Stimulated activated CD8-positive, alpha-beta memory T cell treated with anti-CD3 and anti-CD28 coated beads, Interleukin-12 subunit alpha, Interleukin-12 subunit beta, amount 100 ng/mL, for 1 hour (primary cell): ENCODE data around the gene NMT1.

Experiments
- DNase-seq: peaks from one replicate; pipeline ENCODE4 v3.0.0-alpha.2; 2020; ENCODE audit warnings: low read depth

The NMT1 gene

DNA sequence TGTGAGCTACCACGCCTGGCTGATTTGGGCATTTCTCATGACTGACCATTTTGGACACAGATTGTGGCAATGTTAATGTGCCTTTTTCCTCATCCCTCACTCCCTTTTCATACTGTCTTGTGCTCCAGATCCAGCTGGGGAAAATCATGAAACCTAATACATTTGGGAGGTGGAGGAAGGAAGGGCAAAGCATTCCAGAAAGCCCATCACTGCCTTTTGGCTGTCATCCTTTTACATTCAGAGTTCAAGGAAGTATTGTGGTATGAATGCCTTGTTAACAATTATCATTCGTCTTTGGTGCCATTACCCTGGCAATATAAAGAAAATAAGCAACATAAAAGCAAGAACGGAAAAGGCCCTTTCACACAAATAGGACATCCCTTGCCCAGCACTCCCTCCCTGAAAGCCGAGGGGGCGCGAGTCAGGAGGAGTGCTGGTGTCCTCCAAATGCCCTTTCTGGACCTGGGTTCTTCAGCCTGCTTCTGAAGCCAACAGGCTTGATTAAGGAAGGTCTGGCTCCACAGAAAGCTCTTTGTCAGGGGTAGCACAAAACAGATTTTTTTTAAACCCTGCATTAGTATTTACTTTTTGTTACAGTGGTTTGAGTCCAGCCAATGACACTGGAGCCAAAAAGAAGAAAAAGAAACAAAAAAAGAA is 20.1 kb downstream of the NMT1 start:
- DNase-seq, result no peak

DNA sequence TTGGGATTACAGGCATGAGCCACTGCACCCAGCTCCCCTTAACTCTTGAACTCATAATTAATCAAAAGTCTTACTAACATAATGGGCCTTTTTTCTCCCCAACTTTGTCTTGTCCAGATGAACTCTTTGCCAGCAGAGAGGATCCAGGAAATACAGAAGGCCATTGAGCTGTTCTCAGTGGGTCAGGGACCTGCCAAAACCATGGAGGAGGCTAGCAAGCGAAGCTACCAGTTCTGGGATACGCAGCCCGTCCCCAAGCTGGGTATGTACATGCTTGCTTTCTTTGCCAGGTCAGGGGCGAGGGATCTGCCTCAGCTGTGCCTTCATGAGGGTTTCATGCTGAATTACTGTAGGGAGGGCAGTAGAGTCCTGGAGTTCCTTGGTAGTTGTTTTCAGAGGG is 25.3 kb downstream of the NMT1 start:
- DNase-seq, result no peak

DNA sequence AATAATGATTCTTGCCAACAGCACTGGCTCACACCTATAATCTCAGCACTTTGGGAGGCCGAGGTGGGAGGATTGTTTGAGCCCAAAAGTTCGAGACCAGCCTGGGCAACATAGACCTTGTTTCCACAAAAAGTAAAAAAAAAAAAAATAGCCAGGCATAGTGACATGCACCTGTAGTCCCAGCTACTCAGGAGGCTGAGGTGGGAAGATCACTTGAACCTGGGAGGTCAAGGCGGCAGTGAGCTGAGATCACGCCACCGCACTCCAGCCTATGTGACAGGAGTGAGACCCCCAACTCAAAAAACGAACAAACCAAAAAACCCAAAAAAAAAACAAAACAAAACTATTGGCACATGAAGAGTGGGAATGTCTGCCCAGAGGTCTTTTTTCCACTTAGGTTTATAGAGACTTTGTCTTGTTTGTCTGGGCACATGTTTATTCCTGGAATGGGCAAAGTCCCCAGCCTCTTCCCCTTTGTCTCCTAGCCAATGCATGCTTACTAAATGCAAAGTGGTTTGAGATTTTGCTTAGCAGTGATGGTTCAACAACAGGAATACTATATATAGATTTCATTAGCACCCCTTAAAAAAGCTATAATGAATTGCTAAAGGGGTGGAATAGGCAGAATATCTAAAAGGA is 25.9 kb downstream of the NMT1 start:
- DNase-seq, result no peak

DNA sequence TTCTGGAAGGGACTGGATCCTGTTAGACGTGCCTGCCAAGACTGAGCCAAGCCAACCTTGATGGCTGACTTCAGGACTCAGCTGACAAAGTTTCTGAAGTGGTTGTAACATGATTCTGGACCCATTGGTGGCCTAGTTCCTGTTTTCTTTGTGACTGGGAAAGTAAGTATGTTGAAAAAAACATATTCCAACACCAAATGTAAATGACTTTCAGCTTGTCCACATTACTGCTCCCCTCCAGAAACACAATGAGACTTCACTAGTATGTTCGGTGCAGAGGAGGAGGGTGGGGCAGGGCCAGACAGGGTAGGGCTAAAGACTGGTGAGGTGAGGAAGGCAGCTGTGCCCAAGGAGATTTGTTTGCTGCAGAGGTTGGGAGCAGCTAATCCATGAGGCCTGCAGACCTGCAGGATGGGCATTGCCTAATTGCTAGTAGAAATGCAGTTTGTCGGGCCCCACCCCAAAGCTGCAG is 26.4 kb downstream of the NMT1 start:
- DNase-seq, result no peak

DNA sequence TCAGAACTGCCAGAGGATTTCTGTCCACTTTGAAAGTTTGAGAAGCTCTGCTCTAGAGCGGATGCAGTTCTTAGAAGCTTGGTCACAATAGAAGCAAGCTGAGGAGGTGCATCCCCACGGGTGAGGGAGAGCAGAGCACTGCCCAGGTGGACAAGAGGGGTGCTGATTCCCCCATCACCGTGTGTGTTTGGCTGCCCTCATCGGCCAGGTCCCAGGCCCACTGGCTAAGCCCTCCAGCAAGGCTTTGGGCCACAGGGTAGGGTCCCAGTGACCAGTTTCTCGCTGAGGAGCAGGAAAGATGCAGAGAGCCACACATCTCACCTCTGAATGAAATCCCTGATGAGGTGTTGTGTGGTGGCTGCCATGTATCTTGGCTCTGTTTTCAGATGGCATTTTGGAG is 26.9 kb downstream of the NMT1 start:
- no peak for DNase-seq

DNA sequence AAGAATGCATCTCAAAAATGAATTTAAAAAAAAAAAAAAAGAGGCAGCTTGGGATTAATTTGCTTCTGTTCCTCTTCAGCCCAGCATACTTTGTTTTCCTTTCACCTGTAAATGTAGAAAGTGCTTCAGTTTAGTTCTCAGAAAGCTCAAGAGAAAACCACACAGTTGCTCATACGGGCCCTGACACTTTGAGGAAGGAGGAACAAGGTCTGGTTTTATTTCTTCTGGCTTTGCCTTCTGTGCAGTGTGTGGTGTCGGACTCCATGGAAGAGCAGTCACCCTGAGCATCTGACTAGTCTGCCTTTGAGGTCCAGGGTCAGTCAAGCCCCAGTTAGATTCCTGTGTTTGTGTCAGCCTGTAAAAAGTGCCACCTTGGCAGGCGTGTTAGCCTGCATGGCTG is 27.6 kb downstream of the NMT1 start:
- DNase-seq, result no peak

DNA sequence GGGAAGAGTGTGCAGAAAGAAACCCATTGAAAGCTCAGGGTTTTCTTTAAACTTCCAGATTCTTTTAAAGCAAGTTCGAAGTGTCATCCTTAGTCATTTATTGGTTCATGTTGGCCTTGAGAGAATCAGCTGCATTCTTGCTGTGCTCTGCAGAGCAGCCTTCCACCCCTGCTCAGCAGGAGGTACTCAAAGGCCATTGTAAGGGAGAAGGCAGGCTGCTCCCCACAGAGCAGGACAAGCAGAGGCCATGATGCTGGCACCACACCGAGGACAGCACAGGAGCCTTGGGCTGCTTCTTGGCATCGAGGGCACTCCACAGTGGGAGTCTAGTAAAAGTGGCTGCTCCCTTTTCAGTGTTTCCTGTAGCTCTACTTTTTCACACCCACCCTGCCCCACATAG is 29.6 kb downstream of the NMT1 start:
- no peak for DNase-seq

DNA sequence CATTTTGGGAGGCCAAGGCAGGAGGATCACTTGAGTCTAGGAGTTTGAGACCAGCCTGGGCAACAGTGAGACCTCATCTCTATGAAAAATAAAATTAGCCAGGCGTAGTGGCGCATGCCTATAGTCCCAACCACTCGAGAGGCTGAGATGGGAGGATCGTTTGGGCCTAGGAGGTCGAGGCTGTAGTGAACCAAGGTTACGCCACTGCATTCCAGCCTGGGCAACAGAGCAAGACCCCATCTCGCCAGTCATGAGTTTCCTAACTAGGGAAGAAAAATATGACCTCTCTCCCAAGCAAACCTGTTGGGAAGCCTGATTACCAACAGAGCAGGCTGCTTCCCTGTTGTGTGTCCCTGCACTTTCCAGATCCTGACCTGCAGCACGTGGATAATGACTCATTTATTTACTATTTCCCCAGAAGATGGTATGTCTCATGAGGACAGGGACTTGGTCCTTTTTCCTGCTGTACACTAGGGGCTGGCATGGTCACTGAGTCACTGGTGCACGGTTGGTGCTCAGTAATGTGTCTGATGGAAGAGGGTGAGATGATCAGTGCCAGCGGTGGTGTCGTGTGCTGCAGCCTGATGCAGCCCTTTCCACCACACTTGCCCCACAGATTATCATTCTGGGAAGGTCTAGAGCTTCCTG is 30.8 kb downstream of the NMT1 start:
- no peak for DNase-seq

DNA sequence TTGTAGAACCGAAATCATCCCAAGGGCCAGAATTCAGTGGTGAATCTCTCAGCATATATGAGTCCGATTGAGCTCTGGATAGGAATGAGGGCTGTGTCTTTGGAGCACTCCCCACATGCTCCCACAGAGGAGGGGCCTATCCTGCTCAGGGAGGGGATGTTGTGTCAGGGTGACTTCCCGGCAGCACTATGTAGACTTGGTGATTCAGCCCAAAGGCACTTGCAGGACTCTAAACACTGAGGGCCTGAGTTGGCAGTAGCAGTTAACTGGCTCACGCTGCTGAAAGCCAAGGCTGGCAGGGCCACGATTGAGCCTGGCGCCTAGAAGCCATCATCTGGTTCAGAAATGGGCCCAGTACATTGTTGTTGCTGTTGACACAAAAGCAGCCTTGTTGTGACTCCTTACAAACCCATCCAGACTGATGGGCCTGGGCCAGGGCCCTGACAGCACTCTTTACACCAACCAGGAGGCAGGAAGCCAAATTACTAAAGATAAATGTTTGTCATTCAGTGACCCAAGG is 31.9 kb downstream of the NMT1 start:
- DNase-seq, result no peak

DNA sequence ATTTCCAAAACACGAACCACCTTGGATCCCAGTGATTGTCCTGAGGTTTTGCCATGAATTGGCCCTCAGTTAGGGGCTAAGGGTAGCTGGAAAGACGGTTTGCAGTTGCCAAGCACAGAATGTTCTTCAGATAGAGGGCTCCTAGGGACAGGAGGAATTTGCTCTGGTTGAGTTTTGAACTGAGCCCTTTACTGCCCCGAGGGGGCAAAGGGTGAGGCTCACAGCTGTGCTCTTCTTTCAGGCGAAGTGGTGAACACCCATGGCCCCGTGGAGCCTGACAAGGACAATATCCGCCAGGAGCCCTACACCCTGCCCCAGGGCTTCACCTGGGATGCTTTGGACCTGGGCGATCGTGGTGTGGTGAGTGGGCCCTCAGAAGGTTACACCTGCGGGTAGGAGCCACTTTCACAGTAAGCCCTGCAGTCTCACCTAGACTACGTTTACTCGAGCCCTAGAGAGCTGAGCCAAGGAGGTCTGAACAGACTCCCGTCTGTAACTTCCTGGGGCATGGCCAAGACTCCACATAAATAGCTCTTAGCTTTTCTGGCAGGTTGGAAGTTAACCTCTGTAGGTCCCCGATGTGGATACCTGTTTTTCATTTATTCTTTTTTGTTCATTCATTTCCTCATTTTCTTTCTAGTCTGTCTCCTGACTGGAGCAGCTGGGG is 32.5 kb downstream of the NMT1 start:
- DNase-seq, result no peak

DNA sequence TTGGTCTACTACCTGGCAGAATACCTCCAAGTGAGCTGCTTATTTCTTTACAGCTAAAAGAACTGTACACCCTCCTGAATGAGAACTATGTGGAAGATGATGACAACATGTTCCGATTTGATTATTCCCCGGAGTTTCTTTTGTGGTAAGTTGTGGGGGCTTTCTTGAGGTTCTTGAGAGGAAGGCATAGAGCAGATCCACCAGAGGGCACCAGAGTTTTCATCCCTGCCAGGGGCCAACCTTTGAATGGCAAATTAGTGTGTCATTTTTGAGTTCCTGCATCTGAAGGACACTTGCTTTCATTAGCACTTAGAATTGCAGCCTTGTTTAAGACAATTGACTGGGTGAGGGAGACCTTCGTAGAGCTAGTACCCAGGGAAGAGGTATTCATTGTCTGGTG is 35.0 kb downstream of the NMT1 start:
- no peak for DNase-seq

DNA sequence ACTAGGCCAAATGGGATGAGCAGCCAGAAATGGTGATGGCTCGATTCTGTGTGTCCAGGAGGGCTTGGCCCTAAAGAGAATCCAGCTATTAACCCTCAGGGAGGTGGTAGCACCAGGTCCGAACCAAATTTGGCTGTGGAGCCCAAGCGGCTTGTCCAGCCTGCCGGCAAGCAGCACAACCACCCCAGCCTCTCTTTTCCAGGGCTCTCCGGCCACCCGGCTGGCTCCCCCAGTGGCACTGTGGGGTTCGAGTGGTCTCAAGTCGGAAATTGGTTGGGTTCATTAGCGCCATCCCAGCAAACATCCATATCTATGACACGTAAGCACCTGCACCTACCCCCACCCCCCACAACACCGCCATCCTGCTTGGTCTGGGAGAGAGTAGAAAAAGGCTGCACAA is 35.8 kb downstream of the NMT1 start:
- no peak for DNase-seq

DNA sequence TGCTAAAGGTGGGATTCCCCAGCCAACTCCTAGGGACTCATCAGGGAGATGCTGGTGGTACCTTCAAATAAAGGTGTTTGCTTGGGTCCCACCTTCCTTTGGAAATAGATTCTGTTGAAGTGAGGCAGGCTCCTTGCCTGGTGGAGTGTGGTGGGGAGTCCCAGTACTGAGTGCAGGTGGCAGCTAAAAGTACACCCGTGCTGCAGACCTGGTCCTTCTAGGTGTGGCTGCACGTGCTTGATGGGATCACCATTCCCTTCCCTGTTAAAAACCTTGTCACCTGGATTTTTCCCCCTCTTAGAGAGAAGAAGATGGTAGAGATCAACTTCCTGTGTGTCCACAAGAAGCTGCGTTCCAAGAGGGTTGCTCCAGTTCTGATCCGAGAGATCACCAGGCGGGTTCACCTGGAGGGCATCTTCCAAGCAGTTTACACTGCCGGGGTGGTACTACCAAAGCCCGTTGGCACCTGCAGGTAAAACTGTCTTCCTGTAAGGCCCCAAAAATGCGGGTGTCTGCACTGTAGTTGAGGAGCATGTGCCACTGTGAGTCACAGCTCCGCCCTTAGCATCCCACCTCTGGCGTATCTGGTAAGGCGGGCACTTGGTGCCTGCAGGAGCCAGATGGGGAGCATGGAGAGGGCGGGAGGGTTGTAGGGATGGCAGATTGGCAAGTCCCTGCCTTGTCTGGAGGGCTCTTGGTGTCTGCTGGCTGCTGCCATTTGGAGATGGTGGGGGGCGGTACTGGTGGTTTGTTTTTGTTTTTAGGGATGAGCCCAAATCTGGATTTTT is 37.2 kb downstream of the NMT1 start:
- DNase-seq, result no peak

DNA sequence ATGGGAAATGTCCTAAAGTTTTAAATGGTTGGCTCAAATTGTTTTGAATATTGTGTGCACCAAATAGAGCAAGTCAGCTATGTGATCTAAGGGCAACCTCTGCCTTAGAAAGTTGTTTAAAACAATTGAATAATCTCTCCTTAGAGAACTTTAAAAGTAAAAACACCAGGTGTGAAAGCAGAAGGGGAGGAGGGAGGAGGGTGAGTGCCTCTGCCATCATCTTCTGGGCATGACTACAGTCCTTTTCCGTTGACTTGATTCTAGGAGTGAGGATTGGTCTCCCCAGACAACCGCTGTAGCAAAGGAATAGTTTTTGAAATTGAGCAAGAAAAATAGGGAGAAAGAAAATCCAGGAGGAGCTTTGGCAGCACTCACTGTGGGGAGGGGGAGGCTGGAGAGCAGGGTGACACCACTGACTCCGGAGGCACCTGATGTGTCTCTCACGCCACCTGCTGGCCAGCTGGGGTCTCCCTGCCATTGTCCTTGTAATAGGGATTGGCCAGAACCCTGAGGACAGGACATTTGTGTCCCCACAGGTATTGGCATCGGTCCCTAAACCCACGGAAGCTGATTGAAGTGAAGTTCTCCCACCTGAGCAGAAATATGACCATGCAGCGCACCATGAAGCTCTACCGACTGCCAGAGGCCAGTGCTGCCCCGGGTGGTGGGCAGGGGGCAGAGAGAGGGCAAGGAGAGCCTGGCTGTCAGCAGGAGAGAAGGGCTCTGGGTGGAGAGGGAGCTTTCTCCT is 37.9 kb downstream of the NMT1 start:
- peak; percentile 51 for DNase-seq

DNA sequence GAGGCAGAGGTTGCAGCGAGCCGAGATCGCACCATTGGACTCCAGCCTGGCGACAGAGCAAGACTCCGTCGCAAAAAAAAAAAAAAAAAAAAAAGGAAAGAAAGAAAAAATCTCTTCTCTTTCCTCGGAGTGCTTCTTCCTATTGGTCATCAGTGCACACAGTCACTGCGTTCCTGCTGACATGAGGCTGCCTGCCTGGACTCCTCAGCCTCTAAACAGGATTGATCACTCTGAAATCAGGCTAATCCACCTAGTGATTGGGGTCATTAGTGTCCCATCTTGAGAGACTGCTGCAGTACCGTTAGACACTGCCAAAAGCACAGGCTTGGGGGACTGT is 40.4 kb downstream of the NMT1 start:
- DNase-seq, result no peak

DNA sequence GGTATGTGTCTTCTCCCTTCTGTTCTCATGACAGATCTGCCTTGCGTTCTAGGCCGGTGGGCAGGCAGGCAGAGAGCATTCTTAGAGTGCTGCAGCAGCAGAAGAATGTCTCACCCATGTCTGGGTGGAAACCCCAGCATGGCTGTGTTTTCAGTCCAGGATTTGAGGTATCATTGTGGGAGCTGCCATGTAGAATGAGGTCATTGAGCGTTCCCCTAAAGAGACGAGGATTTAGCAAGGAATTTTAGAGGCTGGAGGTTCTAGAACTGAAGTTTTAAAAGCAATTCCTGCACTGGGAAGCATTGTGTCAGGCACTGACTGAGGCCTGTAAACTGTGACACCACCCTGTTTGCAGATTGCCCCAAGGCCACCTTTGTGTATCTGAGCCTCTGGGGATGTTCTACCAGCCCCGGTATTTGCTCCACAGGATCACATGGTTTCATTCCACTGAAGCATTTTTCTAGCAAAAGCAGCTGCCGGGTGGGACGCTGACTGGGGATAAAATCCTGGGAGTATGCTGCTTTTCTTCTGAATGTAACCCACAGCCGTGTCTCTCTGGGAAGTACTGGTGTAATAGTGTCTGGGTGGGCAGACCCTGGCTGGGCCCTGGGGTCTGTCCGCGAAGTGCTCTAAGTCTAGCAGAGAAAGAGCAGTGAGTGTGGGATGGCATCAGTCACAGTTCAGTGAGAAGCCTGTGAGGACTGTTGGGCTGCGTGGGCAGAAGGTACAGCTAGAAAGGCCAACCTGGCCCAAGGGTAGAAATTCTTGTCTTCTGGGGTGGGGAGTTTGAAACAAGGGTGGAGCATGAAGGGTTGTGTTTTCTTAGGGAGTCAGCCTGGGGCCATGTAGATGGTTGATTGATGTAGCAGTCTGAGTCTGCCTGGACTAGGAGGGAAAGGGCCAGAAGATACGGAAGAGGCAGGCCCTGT is 41.0 kb downstream of the NMT1 start:
- no peak for DNase-seq

DNA sequence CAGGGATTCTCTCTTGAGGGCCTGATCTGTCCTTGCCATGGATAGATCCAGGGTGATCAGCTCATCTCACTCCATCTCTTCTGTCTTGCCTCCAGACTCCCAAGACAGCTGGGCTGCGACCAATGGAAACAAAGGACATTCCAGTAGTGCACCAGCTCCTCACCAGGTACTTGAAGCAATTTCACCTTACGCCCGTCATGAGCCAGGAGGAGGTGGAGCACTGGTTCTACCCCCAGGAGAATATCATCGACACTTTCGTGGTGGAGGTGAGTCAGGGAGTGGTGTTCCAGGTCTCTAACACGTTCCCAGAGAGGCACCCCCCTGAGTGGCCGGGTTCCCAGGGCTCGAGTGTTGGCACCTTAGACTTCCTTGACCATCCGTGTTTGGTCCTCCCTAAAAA is 41.7 kb downstream of the NMT1 start:
- no peak for DNase-seq

DNA sequence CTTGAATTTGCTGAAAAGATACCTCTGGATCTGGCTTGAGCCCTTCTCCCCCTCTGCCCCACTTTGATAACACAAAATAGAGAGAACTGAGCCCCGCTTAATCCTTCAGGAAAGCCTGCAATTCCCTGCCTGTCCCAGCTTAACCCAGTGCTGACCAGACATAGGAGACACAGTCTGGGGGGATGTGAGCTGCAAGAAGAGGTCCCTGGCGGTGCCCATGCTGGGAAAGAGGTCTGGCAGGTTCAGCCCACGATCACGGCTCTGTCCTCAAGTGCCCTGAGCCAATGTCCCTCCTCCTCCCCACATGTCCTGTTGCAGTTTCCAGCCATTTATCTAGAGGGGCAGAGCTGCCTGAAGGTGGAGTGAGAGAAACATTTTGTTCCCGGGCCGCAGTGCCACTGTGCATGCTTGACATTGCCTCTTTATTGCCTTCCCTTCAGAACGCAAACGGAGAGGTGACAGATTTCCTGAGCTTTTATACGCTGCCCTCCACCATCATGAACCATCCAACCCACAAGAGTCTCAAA is 42.2 kb downstream of the NMT1 start:
- no peak for DNase-seq

DNA sequence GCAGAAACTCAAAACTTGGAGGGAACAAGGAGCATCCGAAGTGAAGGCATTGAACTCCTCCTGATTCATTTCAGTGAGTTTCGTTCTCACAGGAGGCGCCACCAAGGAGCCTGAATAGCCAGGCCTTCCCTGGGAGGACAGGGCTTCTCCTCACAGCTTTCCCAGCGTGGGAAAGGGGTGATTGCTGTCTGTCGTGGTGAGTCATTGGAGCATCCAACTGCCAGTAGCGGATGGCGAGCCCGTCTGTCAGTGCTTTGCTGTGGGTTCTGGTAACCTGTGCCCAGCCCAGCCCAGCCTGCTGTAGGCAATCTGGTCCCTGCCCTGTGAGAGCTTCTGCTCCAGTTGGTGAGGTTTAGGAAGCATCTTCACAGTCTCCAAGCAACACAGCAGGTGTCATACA is 42.9 kb downstream of the NMT1 start:
- no peak for DNase-seq

DNA sequence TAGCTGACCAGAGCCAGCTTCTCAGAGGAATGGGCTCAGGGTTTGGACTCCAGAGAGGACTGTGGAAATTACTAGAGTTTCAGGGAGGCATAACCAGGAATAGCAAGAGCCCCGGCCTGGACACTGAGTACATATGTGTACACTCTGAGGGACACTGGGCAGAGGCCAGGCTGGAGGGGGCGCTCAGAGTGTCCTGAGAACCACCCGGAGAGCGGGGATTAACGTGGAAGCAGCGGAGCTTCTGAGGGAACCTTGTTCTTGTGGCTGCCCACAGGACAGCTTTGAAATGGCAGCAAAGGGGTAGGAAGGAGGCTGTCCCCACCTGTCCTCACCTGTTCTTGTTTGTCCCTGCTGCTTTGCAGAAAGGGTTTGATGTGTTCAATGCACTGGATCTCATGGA is 43.4 kb downstream of the NMT1 start:
- DNase-seq, result no peak
